ENCODE data around the gene SEC24C.

SEC24C gene

GRCh38 chr10:73781548-73781878, 37.3 kb downstream of the SEC24C start:
- Histone ChIP-seq H3F3A (ENCODE audit: control insufficient read depth, insufficient read depth) (peaks cover 34% of the 10 kb centered on the region), H3K4me3 (ENCODE audit: low read length) (peak overlapping the region; percentile 85), H3K9me3 (ENCODE audit: control insufficient read depth, insufficient read depth, low read length) (no peaks in the 10 kb centered on the region), H4K20me1 (ENCODE audit: control insufficient read depth, insufficient read depth, low read depth, low read length) (peaks cover 8% of the 10 kb centered on the region; the same call in 1 of the 2 replicates), H3K9me2 (replicated peaks; ENCODE audit: control insufficient read depth, low read length) (no peaks in the 10 kb centered on the region), H3K4me2 (ENCODE audit: low read length) (peak overlapping the region; percentile 96), H3K79me2 (ENCODE audit: control insufficient read depth, low read length) (peaks cover 91% of the 10 kb centered on the region), H3K27me3 (ENCODE audit: control insufficient read depth, low read length) (no peaks in the 10 kb centered on the region), H3K36me3 (ENCODE audit: control insufficient read depth, low read length) (peaks cover 47% of the 10 kb centered on the region), H3K27ac (ENCODE audit: low read depth, low read length) (peak overlapping the region; percentile 58), H3K4me1 (ENCODE audit: control insufficient read depth, low read length) (peaks cover 51% of the 10 kb centered on the region)
- TF ChIP-seq CTCF (IDR thresholded peaks at IDR 0.05; ENCODE audit: low read depth, low read length, poor library complexity, severe bottlenecking): no peak
- TF ChIP-seq EZH2phosphoT487 (IDR thresholded peaks at IDR 0.05; ENCODE audit: borderline replicate concordance, low read length): no peak

GRCh38 chr10:73781879-73782748, 37.9 kb downstream of the SEC24C start, which contains the start of gene CHCHD1:
TSS of gene CHCHD1 (plus strand) at chr10:73782048. CDS start at chr10:73782076, 28 bp downstream.
- TF ChIP-seq EZH2phosphoT487 (IDR thresholded peaks at IDR 0.05; ENCODE audit: borderline replicate concordance, low read length): no peak
- TF ChIP-seq CTCF (IDR thresholded peaks at IDR 0.05; ENCODE audit: low read depth, low read length, poor library complexity, severe bottlenecking): no peak
- H4K20me1 ChIP-seq (ENCODE audit: control insufficient read depth, insufficient read depth, low read depth, low read length): peaks cover 10% of the 10 kb centered on the region; the same call in 1 of the 2 replicates
- no peaks in the 10 kb centered on the region for H3K9me2 ChIP-seq (replicated peaks; ENCODE audit: control insufficient read depth, low read length)
- H3F3A ChIP-seq (ENCODE audit: control insufficient read depth, insufficient read depth): peaks cover 34% of the 10 kb centered on the region
- peak within 1 kb of the TSS; percentile 58 for H3K27ac ChIP-seq (ENCODE audit: low read depth, low read length)
- H3K27me3 ChIP-seq (ENCODE audit: control insufficient read depth, low read length): no peaks in the 10 kb centered on the region
- peak within 1 kb of the TSS; percentile 85 for H3K4me3 ChIP-seq (ENCODE audit: low read length)
- H3K36me3 ChIP-seq (ENCODE audit: control insufficient read depth, low read length): peaks cover 42% of the 10 kb centered on the region
- H3K4me1 ChIP-seq (ENCODE audit: control insufficient read depth, low read length): peaks cover 55% of the 10 kb centered on the region
- H3K79me2 ChIP-seq (ENCODE audit: control insufficient read depth, low read length): peaks cover 90% of the 10 kb centered on the region
- H3K9me3 ChIP-seq (ENCODE audit: control insufficient read depth, insufficient read depth, low read length): no peaks in the 10 kb centered on the region
- peak within 1 kb of the TSS; percentile 96 for H3K4me2 ChIP-seq (ENCODE audit: low read length)

GRCh38 chr10:73782749-73783085, 38.5 kb downstream of the SEC24C start:
- peaks cover 36% of the 10 kb centered on the region for H3K36me3 ChIP-seq (ENCODE audit: control insufficient read depth, low read length)
- no peak for TF ChIP-seq CTCF (IDR thresholded peaks at IDR 0.05; ENCODE audit: low read depth, low read length, poor library complexity, severe bottlenecking)
- no peak for TF ChIP-seq EZH2phosphoT487 (IDR thresholded peaks at IDR 0.05; ENCODE audit: borderline replicate concordance, low read length)
- H3K27me3 ChIP-seq (ENCODE audit: control insufficient read depth, low read length): no peaks in the 10 kb centered on the region
- H3K9me3 ChIP-seq (ENCODE audit: control insufficient read depth, insufficient read depth, low read length): no peaks in the 10 kb centered on the region
- peak overlapping the region; percentile 58 for H3K27ac ChIP-seq (ENCODE audit: low read depth, low read length)
- H3K4me2 ChIP-seq (ENCODE audit: low read length): peak overlapping the region; percentile 96
- no peaks in the 10 kb centered on the region for H3K9me2 ChIP-seq (replicated peaks; ENCODE audit: control insufficient read depth, low read length)
- peak overlapping the region; percentile 85 for H3K4me3 ChIP-seq (ENCODE audit: low read length)
- peaks cover 10% of the 10 kb centered on the region; the same call in 1 of the 2 replicates for H4K20me1 ChIP-seq (ENCODE audit: control insufficient read depth, insufficient read depth, low read depth, low read length)
- peaks cover 34% of the 10 kb centered on the region for H3F3A ChIP-seq (ENCODE audit: control insufficient read depth, insufficient read depth)
- peaks cover 54% of the 10 kb centered on the region for H3K4me1 ChIP-seq (ENCODE audit: control insufficient read depth, low read length)
- peaks cover 88% of the 10 kb centered on the region for H3K79me2 ChIP-seq (ENCODE audit: control insufficient read depth, low read length)

Data from DOHH2 (cell line).